ENCODE results near the gene DLG1. TPM values are rescaled to one million over a fixed set of nuclear protein-coding genes. Genes with fewer than 3 reads are reported as not detected.

Gene DLG1
- total and polyA plus RNA-seq, 4 experiments from 2014 or later: 21.4 to 92.1 (median 61.2) TPM

GRCh38 chr3:196998966-196999760 lies 299.2 kb downstream of the DLG1 start:
- Histone ChIP-seq H3K27ac (ENCODE audit: low read depth, low read length) (no peak overlapping the region), H3K27me3 (ENCODE audit: insufficient read depth, low read length) (no peaks in the 10 kb centered on the region), H3K4me1 (ENCODE audit: insufficient read depth, low read length) (peaks cover 8% of the 10 kb centered on the region), H3K36me3 (ENCODE audit: insufficient read depth, low read length) (no peaks in the 10 kb centered on the region), H3K4me3 (ENCODE audit: low read length in 2 of 2) (no peak overlapping the region), H3K9me3 (ENCODE audit: control insufficient read depth in 1 of 2, low read length in 2 of 2) (no peaks in the 10 kb centered on the region)
- H3K4me3 Mint-ChIP-seq: no peak overlapping the region
- no peak for DNase-seq
- POLR2A ChIA-PET (ENCODE audit: partially characterized antibody): no interaction called here
- intact Hi-C loops (cut with micrococcal nuclease): no loop called here
- H3K4me1 Mint-ChIP-seq: peaks cover 3 to 13% (median 5%) of the 10 kb centered on the region in 4 donors
- H3K27ac Mint-ChIP-seq: no peak overlapping the region
- H3K9me3 Mint-ChIP-seq: peaks cover 0 to 3% (median 0%) of the 10 kb centered on the region in 8 donors
- CTCF ChIA-PET (ENCODE audit: partially characterized antibody): interaction anchor here (2.2 kb wide), 1 partner anchor 30 kb away, joined by 6 read pairs; the partner anchor contains the start of gene MELTF
- no peaks in the 10 kb centered on the region for H3K27me3 Mint-ChIP-seq
- H3K36me3 Mint-ChIP-seq: no peaks in the 10 kb centered on the region

- Mint-ChIP-seq H3K4me3 (no peak overlapping the region), H3K27me3 (no peaks in the 10 kb centered on the region), H3K27ac (no peak overlapping the region), H3K4me1 (peaks cover 2 to 7% (median 3%) of the 10 kb centered on the region in 4 donors), H3K9me3 (peaks cover 0 to 2% (median 0%) of the 10 kb centered on the region in 8 donors), H3K36me3 (no peaks in the 10 kb centered on the region)
- POLR2A ChIA-PET (ENCODE audit: partially characterized antibody): no interaction called here
- no peaks in the 10 kb centered on the region for H3K9me3 ChIP-seq (ENCODE audit: control insufficient read depth in 1 of 2, low read length in 2 of 2)
- H3K36me3 ChIP-seq (ENCODE audit: insufficient read depth, low read length): no peaks in the 10 kb centered on the region
- H3K27ac ChIP-seq (ENCODE audit: low read depth, low read length): no peak overlapping the region
- CTCF ChIA-PET (ENCODE audit: partially characterized antibody): no interaction called here
- H3K4me3 ChIP-seq (ENCODE audit: low read length in 2 of 2): no peak overlapping the region
- H3K27me3 ChIP-seq (ENCODE audit: insufficient read depth, low read length): no peaks in the 10 kb centered on the region
- DNase-seq: no peak
- intact Hi-C loops (cut with micrococcal nuclease): no loop called here
- H3K4me1 ChIP-seq (ENCODE audit: insufficient read depth, low read length): no peaks in the 10 kb centered on the region
Observed at GRCh38 chr3:196997311-196997710, 301.1 kb downstream of the DLG1 start.

GRCh38 chr3:196996454-196997265 lies 301.8 kb downstream of the DLG1 start:
- DNase-seq: no peak
- H3K4me3 Mint-ChIP-seq: no peak overlapping the region
- no peaks in the 10 kb centered on the region for H3K36me3 Mint-ChIP-seq
- Histone ChIP-seq H3K4me3 (ENCODE audit: low read length in 2 of 2) (no peak overlapping the region), H3K4me1 (ENCODE audit: insufficient read depth, low read length) (no peaks in the 10 kb centered on the region), H3K36me3 (ENCODE audit: insufficient read depth, low read length) (no peaks in the 10 kb centered on the region), H3K9me3 (ENCODE audit: control insufficient read depth in 1 of 2, low read length in 2 of 2) (no peaks in the 10 kb centered on the region), H3K27me3 (ENCODE audit: insufficient read depth, low read length) (no peaks in the 10 kb centered on the region), H3K27ac (ENCODE audit: low read depth, low read length) (no peak overlapping the region)
- no peak overlapping the region for H3K27ac Mint-ChIP-seq
- intact Hi-C loops (cut with micrococcal nuclease): no loop called here
- peaks cover under 1 to 5% (median 1%) of the 10 kb centered on the region in 4 donors for H3K4me1 Mint-ChIP-seq
- ChIA-PET POLR2A (ENCODE audit: partially characterized antibody) (no interaction called here), CTCF (ENCODE audit: partially characterized antibody) (no interaction called here)
- H3K27me3 Mint-ChIP-seq: no peaks in the 10 kb centered on the region
- peaks cover 0 to under 1% (median 0%) of the 10 kb centered on the region in 8 donors for H3K9me3 Mint-ChIP-seq

GRCh38 chr3:196995646-196996355 lies 302.6 kb downstream of the DLG1 start:
- no peak overlapping the region for H3K4me3 Mint-ChIP-seq
- no peaks in the 10 kb centered on the region for H3K27me3 Mint-ChIP-seq
- ChIA-PET POLR2A (ENCODE audit: partially characterized antibody) (no interaction called here), CTCF (ENCODE audit: partially characterized antibody) (no interaction called here)
- Histone ChIP-seq H3K4me3 (ENCODE audit: low read length in 2 of 2) (no peak overlapping the region), H3K27ac (ENCODE audit: low read depth, low read length) (no peak overlapping the region), H3K9me3 (ENCODE audit: control insufficient read depth in 1 of 2, low read length in 2 of 2) (no peaks in the 10 kb centered on the region), H3K36me3 (ENCODE audit: insufficient read depth, low read length) (no peaks in the 10 kb centered on the region), H3K27me3 (ENCODE audit: insufficient read depth, low read length) (no peaks in the 10 kb centered on the region), H3K4me1 (ENCODE audit: insufficient read depth, low read length) (no peaks in the 10 kb centered on the region)
- intact Hi-C loops (cut with micrococcal nuclease): no loop called here
- H3K36me3 Mint-ChIP-seq: no peaks in the 10 kb centered on the region
- no peak overlapping the region for H3K27ac Mint-ChIP-seq
- DNase-seq: no peak
- H3K4me1 Mint-ChIP-seq: no peaks in the 10 kb centered on the region
- H3K9me3 Mint-ChIP-seq: no peaks in the 10 kb centered on the region

- Mint-ChIP-seq H3K27ac (no peak overlapping the region), H3K27me3 (no peaks in the 10 kb centered on the region), H3K4me1 (no peaks in the 10 kb centered on the region), H3K4me3 (no peak overlapping the region), H3K9me3 (no peaks in the 10 kb centered on the region), H3K36me3 (no peaks in the 10 kb centered on the region)
- H3K27ac ChIP-seq (ENCODE audit: low read depth, low read length): no peak overlapping the region
- intact Hi-C loops (cut with micrococcal nuclease): no loop called here
- no peak overlapping the region for H3K4me3 ChIP-seq (ENCODE audit: low read length in 2 of 2)
- no peaks in the 10 kb centered on the region for H3K27me3 ChIP-seq (ENCODE audit: insufficient read depth, low read length)
- CTCF ChIA-PET (ENCODE audit: partially characterized antibody): no interaction called here
- no peak for DNase-seq
- POLR2A ChIA-PET (ENCODE audit: partially characterized antibody): no interaction called here
- H3K36me3 ChIP-seq (ENCODE audit: insufficient read depth, low read length): no peaks in the 10 kb centered on the region
- H3K9me3 ChIP-seq (ENCODE audit: control insufficient read depth in 1 of 2, low read length in 2 of 2): no peaks in the 10 kb centered on the region
- no peaks in the 10 kb centered on the region for H3K4me1 ChIP-seq (ENCODE audit: insufficient read depth, low read length)
Observed at GRCh38 chr3:196995027-196995426, 303.4 kb downstream of the DLG1 start.

GRCh38 chr3:196994056-196994455 lies 304.4 kb downstream of the DLG1 start:
- H3K9me3 ChIP-seq (ENCODE audit: control insufficient read depth in 1 of 2, low read length in 2 of 2): no peaks in the 10 kb centered on the region
- intact Hi-C loops (cut with micrococcal nuclease): no loop called here
- H3K4me3 ChIP-seq (ENCODE audit: low read length in 2 of 2): no peak overlapping the region
- Mint-ChIP-seq H3K27me3 (no peaks in the 10 kb centered on the region), H3K27ac (no peak overlapping the region), H3K9me3 (no peaks in the 10 kb centered on the region), H3K36me3 (no peaks in the 10 kb centered on the region), H3K4me1 (no peaks in the 10 kb centered on the region), H3K4me3 (no peak overlapping the region)
- H3K27me3 ChIP-seq (ENCODE audit: insufficient read depth, low read length): no peaks in the 10 kb centered on the region
- no peak overlapping the region for H3K27ac ChIP-seq (ENCODE audit: low read depth, low read length)
- CTCF ChIA-PET (ENCODE audit: partially characterized antibody): no interaction called here
- H3K4me1 ChIP-seq (ENCODE audit: insufficient read depth, low read length): no peaks in the 10 kb centered on the region
- no peak for DNase-seq
- H3K36me3 ChIP-seq (ENCODE audit: insufficient read depth, low read length): no peaks in the 10 kb centered on the region
- POLR2A ChIA-PET (ENCODE audit: partially characterized antibody): no interaction called here

Measured in CD4-positive, alpha-beta memory T cell (primary cell).